ENCODE measurements around the gene PNRC1.

The PNRC1 gene

GRCh38 chr6:89042664-89043063, 37.9 kb upstream of the PNRC1 start:
- no peak for TF ChIP-seq EZH2 (IDR thresholded peaks at IDR 0.05; ENCODE audit: borderline replicate concordance, low read depth, low read length, severe bottlenecking)
- TF ChIP-seq, protein P1, sequence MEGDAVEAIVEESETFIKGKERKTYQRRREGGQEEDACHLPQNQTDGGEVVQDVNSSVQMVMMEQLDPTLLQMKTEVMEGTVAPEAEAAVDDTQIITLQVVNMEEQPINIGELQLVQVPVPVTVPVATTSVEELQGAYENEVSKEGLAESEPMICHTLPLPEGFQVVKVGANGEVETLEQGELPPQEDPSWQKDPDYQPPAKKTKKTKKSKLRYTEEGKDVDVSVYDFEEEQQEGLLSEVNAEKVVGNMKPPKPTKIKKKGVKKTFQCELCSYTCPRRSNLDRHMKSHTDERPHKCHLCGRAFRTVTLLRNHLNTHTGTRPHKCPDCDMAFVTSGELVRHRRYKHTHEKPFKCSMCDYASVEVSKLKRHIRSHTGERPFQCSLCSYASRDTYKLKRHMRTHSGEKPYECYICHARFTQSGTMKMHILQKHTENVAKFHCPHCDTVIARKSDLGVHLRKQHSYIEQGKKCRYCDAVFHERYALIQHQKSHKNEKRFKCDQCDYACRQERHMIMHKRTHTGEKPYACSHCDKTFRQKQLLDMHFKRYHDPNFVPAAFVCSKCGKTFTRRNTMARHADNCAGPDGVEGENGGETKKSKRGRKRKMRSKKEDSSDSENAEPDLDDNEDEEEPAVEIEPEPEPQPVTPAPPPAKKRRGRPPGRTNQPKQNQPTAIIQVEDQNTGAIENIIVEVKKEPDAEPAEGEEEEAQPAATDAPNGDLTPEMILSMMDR (IDR thresholded peaks at IDR 0.05; ENCODE audit: borderline replicate concordance, extremely low read depth, low read length, poor library complexity, severe bottlenecking) = no peak
- no peak overlapping the region for H2AFZ ChIP-seq (ENCODE audit: low read depth, low read length)
- H3K4me1 ChIP-seq (ENCODE audit: insufficient read depth, low read length) = no peaks in the 10 kb centered on the region
- ATAC-seq (ENCODE audit: insufficient read depth, low read depth) = no peak
- no peak overlapping the region for H3K9ac ChIP-seq (ENCODE audit: low read depth, low read length)
- DNase-seq = no peak
- no peaks in the 10 kb centered on the region for H4K20me1 ChIP-seq (ENCODE audit: insufficient read depth, low read length)
- peaks cover under 1% of the 10 kb centered on the region for H3K9me3 ChIP-seq (ENCODE audit: insufficient read depth, low read length, severe bottlenecking)
- no peak overlapping the region for H3K27ac ChIP-seq (ENCODE audit: low read length)
- no peaks in the 10 kb centered on the region for H3K27me3 ChIP-seq (ENCODE audit: insufficient read depth, low read length, poor library complexity)
- no peaks in the 10 kb centered on the region for H3K79me2 ChIP-seq (ENCODE audit: insufficient read depth, low read length)
- H3K36me3 ChIP-seq (ENCODE audit: insufficient read depth, low read length) = no peaks in the 10 kb centered on the region
- no peak overlapping the region for H3K4me3 ChIP-seq (ENCODE audit: low read depth in 1 of 2, low read length in 2 of 2)
- H3K4me2 ChIP-seq (ENCODE audit: insufficient read depth, low read length) = no peak overlapping the region

DNA sequence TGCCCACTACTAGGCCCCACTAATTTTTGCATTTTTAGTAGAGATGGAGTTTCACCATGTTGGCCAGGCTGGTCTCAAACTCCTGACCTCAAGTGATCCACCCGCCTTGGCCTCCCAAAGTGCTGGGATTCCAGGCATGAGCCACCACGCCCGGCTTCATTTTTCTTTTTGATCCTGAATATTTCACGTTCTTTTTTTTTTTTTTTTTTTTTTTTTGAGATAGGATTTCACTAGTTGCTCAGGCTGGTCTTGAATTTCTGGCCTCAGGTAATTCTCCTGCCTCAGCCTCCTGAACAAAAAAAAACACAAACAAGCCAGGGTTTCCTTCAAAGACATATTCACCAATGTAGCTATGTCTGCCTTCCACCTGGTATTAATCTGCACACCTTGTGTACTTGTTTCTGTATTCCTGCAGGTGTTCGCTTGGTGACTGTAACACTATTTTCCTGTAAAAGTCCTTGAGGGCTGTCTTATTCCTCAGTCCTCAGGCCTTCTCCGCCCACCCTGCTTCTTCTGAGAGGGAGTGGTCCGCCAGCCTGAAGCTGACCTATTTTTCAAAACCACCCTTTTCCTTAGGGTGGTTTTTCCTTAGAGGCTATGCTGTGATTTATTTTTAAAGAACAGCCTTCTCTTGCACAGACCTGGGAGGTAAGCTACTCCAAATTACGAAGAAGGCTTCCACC, 36.1 kb upstream of the PNRC1 start:
- no peaks in the 10 kb centered on the region for H3K27me3 ChIP-seq (ENCODE audit: insufficient read depth, low read length, poor library complexity)
- TF ChIP-seq EZH2 (IDR thresholded peaks at IDR 0.05; ENCODE audit: borderline replicate concordance, low read depth, low read length, severe bottlenecking) = no peak
- TF ChIP-seq, protein P1 (IDR thresholded peaks at IDR 0.05; ENCODE audit: borderline replicate concordance, extremely low read depth, low read length, poor library complexity, severe bottlenecking) = no peak
- H3K4me1 ChIP-seq (ENCODE audit: insufficient read depth, low read length) = no peaks in the 10 kb centered on the region
- H3K36me3 ChIP-seq (ENCODE audit: insufficient read depth, low read length) = no peaks in the 10 kb centered on the region
- no peaks in the 10 kb centered on the region for H3K9me3 ChIP-seq (ENCODE audit: insufficient read depth, low read length, severe bottlenecking)
- ATAC-seq (ENCODE audit: insufficient read depth, low read depth) (no peak), DNase-seq (no peak)
- no peak overlapping the region for H3K4me2 ChIP-seq (ENCODE audit: insufficient read depth, low read length)
- H4K20me1 ChIP-seq (ENCODE audit: insufficient read depth, low read length) = no peaks in the 10 kb centered on the region
- H3K27ac ChIP-seq (ENCODE audit: low read length) = no peak overlapping the region
- no peak overlapping the region for H3K9ac ChIP-seq (ENCODE audit: low read depth, low read length)
- no peak overlapping the region for H2AFZ ChIP-seq (ENCODE audit: low read depth, low read length)
- H3K79me2 ChIP-seq (ENCODE audit: insufficient read depth, low read length) = no peaks in the 10 kb centered on the region
- H3K4me3 ChIP-seq (ENCODE audit: low read depth in 1 of 2, low read length in 2 of 2) = no peak overlapping the region

DNA sequence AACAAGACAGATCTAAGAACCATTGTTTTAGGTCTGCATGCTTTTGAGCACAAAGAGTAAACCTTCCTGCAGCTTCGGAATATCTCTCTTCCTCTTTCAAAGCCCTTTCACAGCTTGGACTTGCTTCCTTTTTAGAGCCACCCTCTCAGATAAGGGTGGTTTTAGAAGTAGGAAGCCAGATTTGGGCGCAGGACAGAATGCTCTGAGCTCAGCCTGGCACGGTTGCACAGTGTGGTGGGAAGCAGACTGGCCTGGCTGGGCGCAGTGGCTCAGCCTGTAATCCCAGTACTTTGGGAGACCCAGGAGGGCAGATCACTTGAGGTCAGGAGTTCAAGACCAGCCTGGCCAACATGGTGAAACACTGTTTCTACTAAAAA, 35.6 kb upstream of the PNRC1 start:
- no peaks in the 10 kb centered on the region for H3K79me2 ChIP-seq (ENCODE audit: insufficient read depth, low read length)
- H3K9ac ChIP-seq (ENCODE audit: low read depth, low read length) = no peak overlapping the region
- DNase-seq (no peak), ATAC-seq (ENCODE audit: insufficient read depth, low read depth) (no peak)
- H3K36me3 ChIP-seq (ENCODE audit: insufficient read depth, low read length) = no peaks in the 10 kb centered on the region
- no peak overlapping the region for H3K4me2 ChIP-seq (ENCODE audit: insufficient read depth, low read length)
- H2AFZ ChIP-seq (ENCODE audit: low read depth, low read length) = no peak overlapping the region
- no peak overlapping the region for H3K27ac ChIP-seq (ENCODE audit: low read length)
- no peak overlapping the region for H3K4me3 ChIP-seq (ENCODE audit: low read depth in 1 of 2, low read length in 2 of 2)
- H3K9me3 ChIP-seq (ENCODE audit: insufficient read depth, low read length, severe bottlenecking) = no peaks in the 10 kb centered on the region
- no peaks in the 10 kb centered on the region for H3K4me1 ChIP-seq (ENCODE audit: insufficient read depth, low read length)
- no peaks in the 10 kb centered on the region for H3K27me3 ChIP-seq (ENCODE audit: insufficient read depth, low read length, poor library complexity)
- no peaks in the 10 kb centered on the region for H4K20me1 ChIP-seq (ENCODE audit: insufficient read depth, low read length)
- no peak for TF ChIP-seq EZH2 (IDR thresholded peaks at IDR 0.05; ENCODE audit: borderline replicate concordance, low read depth, low read length, severe bottlenecking)
- TF ChIP-seq, protein P1 (IDR thresholded peaks at IDR 0.05; ENCODE audit: borderline replicate concordance, extremely low read depth, low read length, poor library complexity, severe bottlenecking) = no peak

Data from DND-41 (cell line).